ENCODE data around the gene SCGB1D4.
"Not testable (repeated sequence)": the region's sequence is repeated elsewhere in the genome, so short reads cannot be mapped to it uniquely, and the experiment has no call there.

- TF ChIP-seq CTCF (IDR thresholded peaks at IDR 0.05; ENCODE audit: low read length); EZH2 (optimal IDR thresholded peaks at IDR 0.05; ENCODE audit: low read depth, low read length): not testable (repeated sequence)
These were observed 27.8 kb upstream of the SCGB1D4 start for GRCh38 chr11:62326719-62327118.
